ENCODE results near the gene ELP4.

Gene ELP4

GRCh38 chr11:31782257-31782656 is 272.7 kb downstream of the ELP4 start:
- DNase-seq = no peak

GRCh38 chr11:31783252-31783651 is 273.7 kb downstream of the ELP4 start:
- DNase-seq = no peak

- DNase-seq = no peak
These were observed 275.0 kb downstream of the ELP4 start for GRCh38 chr11:31784611-31785010.

- DNase-seq = no peak
These were observed 277.6 kb downstream of the ELP4 start for GRCh38 chr11:31786996-31787685.

GRCh38 chr11:31788085-31788484 is 278.5 kb downstream of the ELP4 start:
- no peak for DNase-seq

GRCh38 chr11:31790649-31791048 is 281.1 kb downstream of the ELP4 start:
- no peak for DNase-seq

GRCh38 chr11:31792036-31792435 is 282.5 kb downstream of the ELP4 start:
- DNase-seq = no peak

GRCh38 chr11:31792456-31792855 is 282.9 kb downstream of the ELP4 start:
- no peak for DNase-seq

- no peak for DNase-seq
These were observed 283.7 kb downstream of the ELP4 start for GRCh38 chr11:31793264-31793663.

- no peak for DNase-seq
These were observed 285.0 kb downstream of the ELP4 start for GRCh38 chr11:31794548-31794947.

- DNase-seq = no peak
These were observed 286.3 kb downstream of the ELP4 start for GRCh38 chr11:31795706-31796498.

GRCh38 chr11:31796499-31797189 is 287.1 kb downstream of the ELP4 start:
- DNase-seq = no peak

- DNase-seq = no peak
These were observed 287.9 kb downstream of the ELP4 start for GRCh38 chr11:31797190-31798056.

- DNase-seq = no peak
These were observed 288.5 kb downstream of the ELP4 start for GRCh38 chr11:31798057-31798553.

GRCh38 chr11:31798554-31799434 is 289.2 kb downstream of the ELP4 start:
- no peak for DNase-seq

GRCh38 chr11:31799435-31800397 is 290.1 kb downstream of the ELP4 start:
- no peak for DNase-seq

GRCh38 chr11:31800398-31801265 is 291.1 kb downstream of the ELP4 start:
- no peak for DNase-seq

- DNase-seq = no peak
These were observed 291.7 kb downstream of the ELP4 start for GRCh38 chr11:31801298-31801702.

- no peak for DNase-seq
These were observed 292.5 kb downstream of the ELP4 start for GRCh38 chr11:31802000-31802551.

Measured in stimulated activated CD4-positive, alpha-beta T cell treated with anti-CD3 and anti-CD28 coated beads, Interleukin-2, amount 100 ng/mL, for 48 hours (primary cell).